ENCODE data around the gene DIP2B.

GRCh38 chr12:50659690-50660424 is 155.1 kb downstream of the DIP2B start:
- TF ChIP-seq POLR2A (IDR thresholded peaks at IDR 0.05) (no peak), CTCF (IDR thresholded peaks at IDR 0.05) (no peak), POLR2AphosphoS5 (IDR thresholded peaks at IDR 0.05) (no peak), EP300 (IDR thresholded peaks at IDR 0.05) (no peak)
